Thyroid gland (tissue), 4 donors: ENCODE data around the gene REPIN1. TPM values are rescaled to one million over a fixed set of nuclear protein-coding genes. Genes with fewer than 3 reads are reported as not detected.

Experiments
- DNase-seq, 2 donors: peaks; one replicate each; pipeline ENCODE4 v3.0.0-alpha.2; 2019
- H3K27ac ChIP-seq, 3 donors: fragments of 200-600 bp; sonication (generic); 1 replicate in 2 of 3; 2 replicates in 1 of 3; pipeline ENCODE4 v1.5.1; 2016 to 2019; ENCODE audit warnings: mild to moderate bottlenecking in 1 of 3, moderate library complexity in 1 of 3
- H3K27me3 ChIP-seq: fragments of 200-600 bp; sonication (generic); one replicate; pipeline ENCODE4 v1.5.1; 2019
- H3K36me3 ChIP-seq, 2 donors: fragments of 200-600 bp; sonication (generic); one replicate each; pipeline ENCODE4 v1.5.1; 2016 to 2019
- H3K4me1 ChIP-seq, 2 donors: fragments of 200-600 bp; sonication (generic); one replicate each; pipeline ENCODE4 v1.5.1; 2017 to 2019
- H3K4me3 ChIP-seq, 3 donors: fragments of 200-600 bp; sonication (generic); replicated peaks in 1 of 3; 1 replicate in 2 of 3; 2 replicates in 1 of 3; pipeline ENCODE4 v1.5.1; 2016; ENCODE audit warnings: mild to moderate bottlenecking in 1 of 3
- H3K9me3 ChIP-seq: fragments of 200-600 bp; sonication (generic); one replicate; pipeline ENCODE4 v1.5.1; 2017
- POLR2A ChIP-seq, 2 donors: fragments of 450-650 bp; IDR thresholded peaks; one replicate each; pipeline ENCODE4 v1.6.1; 2017; ENCODE audit warnings: antibody characterized with exemption in 2 of 2, mild to moderate bottlenecking in 2 of 2, moderate library complexity in 1 of 2
- WGBS, 2 donors: methylation state at CpG; one replicate each; pipeline ENCODE4 v1.1.5; 2017; 5-methylcytosine and 5-hydroxymethylcytosine counted together
- intact Hi-C: fragments of 100-400 bp; cut with DNase I; formaldehyde crosslinking; loops from one replicate; pipeline ENCODE4 v1.15.1; 2023
- total RNA-seq, 4 donors: library from RNA; depleted of rRNA; stranded (reverse); fragments of >200 nt; gene quantifications; one replicate each; pipeline ENCODE4 v1.2.3, GENCODE V29; 2016
- TF ChIP-seq, protein P1 (sequence below), 6 experiments: fragments of 200-600 bp in 3 of 6; fragments of 450-650 bp in 3 of 6; sonication (generic) in 3 of 6; IDR thresholded peaks; one replicate each; pipeline ENCODE4 v1.5.1; 2016 to 2019; ENCODE audit warnings: antibody characterized with exemption in 6 of 6, mild to moderate bottlenecking in 2 of 6, inconsistent platforms in 1 of 6, moderate library complexity in 1 of 6

Gene REPIN1
- total RNA-seq, 4 donors from 2014 or later: 71.9 to 144 (median 123) TPM

- Histone ChIP-seq H3K27me3 (no peaks in the 10 kb centered on the region), H3K27ac (peak overlapping the region; percentile 90 to 95 (median 94)), H3K9me3 (no peaks in the 10 kb centered on the region), H3K4me3 (peak overlapping the region; percentile 35 to 77 (median 40)), H3K4me1 (peaks cover 42 to 64% of the 10 kb centered on the region in 2 donors), H3K36me3 (no peaks in the 10 kb centered on the region)
- peak; percentile 90 to 92 for DNase-seq
- intact Hi-C loops: loop anchor here (5.0 kb wide), 1 partner anchor 33 kb away; no protein-coding TSS in a partner anchor
- TF ChIP-seq POLR2A (IDR thresholded peaks at IDR 0.05): peak; percentile 22 to 82
- TF ChIP-seq, protein P1, sequence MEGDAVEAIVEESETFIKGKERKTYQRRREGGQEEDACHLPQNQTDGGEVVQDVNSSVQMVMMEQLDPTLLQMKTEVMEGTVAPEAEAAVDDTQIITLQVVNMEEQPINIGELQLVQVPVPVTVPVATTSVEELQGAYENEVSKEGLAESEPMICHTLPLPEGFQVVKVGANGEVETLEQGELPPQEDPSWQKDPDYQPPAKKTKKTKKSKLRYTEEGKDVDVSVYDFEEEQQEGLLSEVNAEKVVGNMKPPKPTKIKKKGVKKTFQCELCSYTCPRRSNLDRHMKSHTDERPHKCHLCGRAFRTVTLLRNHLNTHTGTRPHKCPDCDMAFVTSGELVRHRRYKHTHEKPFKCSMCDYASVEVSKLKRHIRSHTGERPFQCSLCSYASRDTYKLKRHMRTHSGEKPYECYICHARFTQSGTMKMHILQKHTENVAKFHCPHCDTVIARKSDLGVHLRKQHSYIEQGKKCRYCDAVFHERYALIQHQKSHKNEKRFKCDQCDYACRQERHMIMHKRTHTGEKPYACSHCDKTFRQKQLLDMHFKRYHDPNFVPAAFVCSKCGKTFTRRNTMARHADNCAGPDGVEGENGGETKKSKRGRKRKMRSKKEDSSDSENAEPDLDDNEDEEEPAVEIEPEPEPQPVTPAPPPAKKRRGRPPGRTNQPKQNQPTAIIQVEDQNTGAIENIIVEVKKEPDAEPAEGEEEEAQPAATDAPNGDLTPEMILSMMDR (IDR thresholded peaks at IDR 0.05): peak in 3 of 6 experiments; percentile 3 to 28 (median 20)
- WGBS, 2 donors: 2 to 4% methylated on average over 28 to 33 of the region's 86 CpGs
Measured at GRCh38 chr7:150404805-150405583, 36.4 kb downstream of the REPIN1 start.

GRCh38 chr7:150405584-150406311, 37.1 kb downstream of the REPIN1 start:
- peak in 1 of 2 donors; percentile 48 for DNase-seq
- no peaks in the 10 kb centered on the region for H3K27me3 ChIP-seq
- H3K4me1 ChIP-seq: peaks cover 49 to 68% of the 10 kb centered on the region in 2 donors
- 5 to 7% methylated on average over 31 to 35 of the region's 35 CpGs for WGBS, 2 donors
- H3K27ac ChIP-seq: peak overlapping the region; percentile 90 to 95 (median 94)
- no peaks in the 10 kb centered on the region for H3K9me3 ChIP-seq
- intact Hi-C loops: loop anchor here (5.0 kb wide), 1 partner anchor 33 kb away; no protein-coding TSS in a partner anchor
- peak overlapping the region; percentile 35 to 77 (median 40) for H3K4me3 ChIP-seq
- no peak for TF ChIP-seq POLR2A (IDR thresholded peaks at IDR 0.05)
- TF ChIP-seq, protein P1 (IDR thresholded peaks at IDR 0.05): no peak
- H3K36me3 ChIP-seq: no peaks in the 10 kb centered on the region

- Histone ChIP-seq H3K27me3 (no peaks in the 10 kb centered on the region), H3K9me3 (no peaks in the 10 kb centered on the region), H3K4me3 (no peak overlapping the region), H3K36me3 (no peaks in the 10 kb centered on the region), H3K27ac (peak overlapping the region; percentile 90 to 95 (median 94)), H3K4me1 (peaks cover 52 to 68% of the 10 kb centered on the region in 2 donors)
- WGBS, 2 donors: 0 to 13% methylated on average over 2 of the region's 2 CpGs
- intact Hi-C loops: loop anchor here (5.0 kb wide), 1 partner anchor 34 kb away; no protein-coding TSS in a partner anchor
- no peak for TF ChIP-seq POLR2A (IDR thresholded peaks at IDR 0.05)
- TF ChIP-seq, protein P1 (IDR thresholded peaks at IDR 0.05): no peak
- peak; percentile 70 to 77 for DNase-seq
Measured at GRCh38 chr7:150406312-150406566, 37.6 kb downstream of the REPIN1 start.

DNA sequence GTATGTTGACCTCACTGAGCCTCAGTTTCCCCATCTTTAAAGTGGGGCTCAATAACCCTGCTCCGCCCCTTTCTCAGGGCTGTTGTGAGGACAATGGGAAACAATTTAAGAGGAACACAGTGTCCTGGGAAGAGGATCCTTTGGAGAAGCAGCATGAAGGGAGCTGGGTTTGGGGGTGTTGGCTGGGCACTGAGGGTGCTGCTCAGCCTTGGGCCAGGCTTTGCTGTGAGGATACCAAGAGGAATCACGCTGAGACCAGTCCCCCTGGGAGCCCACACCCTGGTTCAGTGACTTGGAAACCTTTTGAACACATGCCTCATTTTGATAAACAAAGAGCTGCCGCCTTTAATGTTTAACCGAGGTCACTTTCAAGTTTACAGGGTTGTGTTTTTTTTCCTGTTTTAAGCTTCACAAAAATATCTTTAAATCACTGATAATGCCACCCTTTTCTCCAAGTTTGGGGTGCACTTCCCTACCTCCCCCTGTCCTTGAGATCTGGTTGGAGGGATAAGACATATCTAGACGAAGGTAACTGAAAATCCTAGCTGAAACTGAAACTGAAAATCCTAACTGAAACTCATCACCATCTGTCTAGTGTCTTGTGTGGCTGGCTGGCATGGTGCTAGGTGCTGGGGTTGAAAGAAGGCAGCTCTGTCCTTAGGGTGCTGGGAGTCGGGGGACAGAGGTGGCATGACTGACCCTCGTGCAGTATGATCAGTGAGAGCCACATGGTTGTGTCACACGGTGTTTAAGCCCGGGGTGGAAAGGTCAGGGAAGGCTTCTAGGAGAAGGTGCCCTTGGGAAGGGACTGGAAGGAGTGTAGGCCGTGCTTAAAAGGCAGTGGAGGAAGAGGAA, 38.2 kb downstream of the REPIN1 start:
- no peak overlapping the region for H3K4me3 ChIP-seq
- TF ChIP-seq POLR2A (IDR thresholded peaks at IDR 0.05): no peak
- TF ChIP-seq, protein P1 (IDR thresholded peaks at IDR 0.05): no peak
- H3K4me1 ChIP-seq: peaks cover 58 to 70% of the 10 kb centered on the region in 2 donors
- no peaks in the 10 kb centered on the region for H3K9me3 ChIP-seq
- H3K27ac ChIP-seq: peak overlapping the region; percentile 90 to 95 (median 94)
- intact Hi-C loops: loop anchor here (5.0 kb wide), 1 partner anchor 34 kb away; no protein-coding TSS in a partner anchor
- whole genome bisulfite sequencing, 2 donors: 39 to 49% methylated on average over 10 of the region's 10 CpGs
- no peaks in the 10 kb centered on the region for H3K27me3 ChIP-seq
- DNase-seq: peak; percentile 40 to 57
- H3K36me3 ChIP-seq: no peaks in the 10 kb centered on the region
